Cardiac fibroblast (primary cell): Measurements from ENCODE around the gene IL12RB1.

Experiments used
- DNase-seq, 2 donors: peaks; one replicate each; pipeline versions ENCODE4 v3.0.0 to v3.0.0-alpha.2; 2010; ENCODE audit warnings: low read depth in 2 of 2
- H3K4me3 ChIP-seq, 2 donors: replicated peaks in 1 of 2; 1 replicate in 1 of 2; 2 replicates in 1 of 2; pipeline ENCODE4 v1.5.1; 2011; ENCODE audit warnings: low read depth in 2 of 2, low read length in 2 of 2, mild to moderate bottlenecking in 2 of 2, moderate library complexity in 1 of 2
- CTCF ChIP-seq: IDR thresholded peaks from one replicate; pipeline ENCODE4 v1.5.1; 2011; ENCODE audit warnings: low read depth, mild to moderate bottlenecking, low read length, inconsistent platforms

IL12RB1 gene

GRCh38 chr19:18059902-18060301 lies 26.8 kb downstream of the IL12RB1 start:
- TF ChIP-seq CTCF: no peak
- DNase-seq: no peak
- no peak overlapping the region for H3K4me3 ChIP-seq

GRCh38 chr19:18059297-18059696 lies 27.4 kb downstream of the IL12RB1 start:
- H3K4me3 ChIP-seq: no peak overlapping the region
- no peak for TF ChIP-seq CTCF
- no peak for DNase-seq

- H3K4me3 ChIP-seq: peak overlapping the region in 1 of 2 donors; percentile 3
Measured at GRCh38 chr19:18058208-18059009, 28.3 kb downstream of the IL12RB1 start.

GRCh38 chr19:18057557-18057956 lies 29.2 kb downstream of the IL12RB1 start:
- peak; percentile 21 to 45 for DNase-seq
- TF ChIP-seq CTCF: no peak
- H3K4me3 ChIP-seq: no peak overlapping the region

More at GRCh38 chr19:18058208-18059009, 28.3 kb downstream of the IL12RB1 start:
- DNase-seq: peak; percentile 80 to 83
- TF ChIP-seq CTCF: peak; percentile 82

GRCh38 chr19:18055967-18056366 lies 30.8 kb downstream of the IL12RB1 start:
- TF ChIP-seq CTCF: no peak
- H3K4me3 ChIP-seq: no peak overlapping the region
- DNase-seq: no peak

GRCh38 chr19:18053576-18054219 lies 33.0 kb downstream of the IL12RB1 start:
- no peak for TF ChIP-seq CTCF
- H3K4me3 ChIP-seq: no peak overlapping the region
- peak; percentile 27 to 70 for DNase-seq
